Neuron (in vitro differentiated cells): ENCODE data around the gene CDH23.

Source experiments
- H2AFZ ChIP-seq: one replicate; pipeline ENCODE4 v1.6.1; 2013; ENCODE audit warnings: low read depth, mild to moderate bottlenecking, inconsistent platforms, low read length, moderate library complexity
- H3K27me3 ChIP-seq: one replicate; pipeline ENCODE4 v1.6.1; 2013; ENCODE audit warnings: low read length; ENCODE audit not compliant: insufficient read depth
- H3K36me3 ChIP-seq: one replicate; pipeline ENCODE4 v1.6.1; 2013; ENCODE audit warnings: low read length; ENCODE audit not compliant: insufficient read depth
- H3K4me1 ChIP-seq: one replicate; pipeline ENCODE4 v1.6.1; 2013; ENCODE audit warnings: low read length; ENCODE audit not compliant: insufficient read depth
- H3K4me3 ChIP-seq: 2 replicates; pipeline ENCODE4 v1.5.1; 2013; ENCODE audit warnings: mild to moderate bottlenecking, low read length, moderate library complexity
- H3K9me3 ChIP-seq: one replicate; pipeline ENCODE4 v1.6.1; 2013; ENCODE audit warnings: low read length

The CDH23 gene

DNA sequence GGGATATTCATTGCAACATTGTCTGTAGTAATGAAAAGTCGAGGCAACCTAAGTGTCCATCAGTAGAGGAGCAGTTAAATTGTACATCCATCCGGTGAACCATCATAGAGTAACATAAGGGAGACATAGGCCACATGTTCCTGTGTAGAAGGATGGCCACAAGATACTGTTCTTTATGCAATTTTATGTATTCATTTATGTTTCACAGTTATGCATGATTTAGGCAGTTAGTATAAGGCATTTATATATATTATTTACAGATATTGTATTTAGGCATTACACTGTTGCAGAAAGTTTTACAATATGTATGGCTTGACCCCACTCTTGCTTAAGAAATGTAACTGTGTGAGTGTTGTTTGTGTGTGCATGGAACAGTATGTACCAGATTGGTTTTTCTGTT is 36.0 kb upstream of the CDH23 start:
- Histone ChIP-seq H3K9me3 (peaks cover 2% of the 10 kb centered on the region), H2AFZ (no peak overlapping the region), H3K36me3 (no peaks in the 10 kb centered on the region), H3K4me1 (no peaks in the 10 kb centered on the region), H3K4me3 (no peak overlapping the region), H3K27me3 (no peaks in the 10 kb centered on the region)

- H2AFZ ChIP-seq, result no peak overlapping the region
- no peaks in the 10 kb centered on the region for H3K4me1 ChIP-seq
- H3K9me3 ChIP-seq, result peaks cover 2% of the 10 kb centered on the region
- no peaks in the 10 kb centered on the region for H3K27me3 ChIP-seq
- no peaks in the 10 kb centered on the region for H3K36me3 ChIP-seq
- no peak overlapping the region for H3K4me3 ChIP-seq
These were observed 35.1 kb upstream of the CDH23 start for GRCh38 chr10:71361581-71361980.

DNA sequence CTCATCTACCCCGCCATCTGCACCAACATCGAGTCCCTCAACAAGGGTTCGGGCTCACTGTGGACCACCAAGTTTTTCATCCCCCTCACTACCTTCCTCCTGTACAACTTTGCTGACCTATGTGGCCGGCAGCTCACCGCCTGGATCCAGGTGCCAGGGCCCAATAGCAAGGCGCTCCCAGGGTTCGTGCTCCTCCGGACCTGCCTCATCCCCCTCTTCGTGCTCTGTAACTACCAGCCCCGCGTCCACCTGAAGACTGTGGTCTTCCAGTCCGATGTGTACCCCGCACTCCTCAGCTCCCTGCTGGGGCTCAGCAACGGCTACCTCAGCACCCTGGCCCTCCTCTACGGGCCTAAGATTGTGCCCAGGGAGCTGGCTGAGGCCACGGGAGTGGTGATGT is 34.6 kb upstream of the CDH23 start:
- Histone ChIP-seq H2AFZ (no peak overlapping the region), H3K27me3 (no peaks in the 10 kb centered on the region), H3K9me3 (peaks cover 2% of the 10 kb centered on the region), H3K4me1 (no peaks in the 10 kb centered on the region), H3K36me3 (no peaks in the 10 kb centered on the region), H3K4me3 (no peak overlapping the region)

- Histone ChIP-seq H3K4me1 (no peaks in the 10 kb centered on the region), H3K36me3 (no peaks in the 10 kb centered on the region), H2AFZ (no peak overlapping the region), H3K4me3 (no peak overlapping the region), H3K27me3 (no peaks in the 10 kb centered on the region), H3K9me3 (peaks cover 2% of the 10 kb centered on the region)
These were observed 32.8 kb upstream of the CDH23 start for GRCh38 chr10:71363936-71364335.

DNA sequence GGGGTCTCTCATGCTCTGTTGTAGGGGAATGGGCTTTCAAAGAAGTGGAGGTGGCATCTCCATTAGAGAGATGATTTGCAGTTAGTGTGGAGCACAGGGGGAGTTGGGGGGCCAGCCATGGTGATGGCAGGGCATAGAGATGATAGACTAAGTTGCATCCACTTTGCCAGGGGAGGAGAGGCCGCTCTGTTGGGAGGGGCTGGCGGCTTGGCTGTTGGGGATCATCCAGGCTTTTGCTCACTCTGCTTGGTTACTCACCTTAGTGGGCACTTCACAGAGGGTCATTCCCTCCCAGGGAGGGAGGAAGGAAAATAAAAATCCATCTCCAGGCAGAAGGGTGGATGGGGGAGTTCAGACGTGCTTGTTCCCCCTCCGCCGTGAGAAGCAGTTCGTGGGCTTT is 31.4 kb upstream of the CDH23 start:
- Histone ChIP-seq H2AFZ (no peak overlapping the region), H3K27me3 (no peaks in the 10 kb centered on the region), H3K4me3 (no peak overlapping the region), H3K9me3 (no peaks in the 10 kb centered on the region), H3K4me1 (no peaks in the 10 kb centered on the region), H3K36me3 (no peaks in the 10 kb centered on the region)

- Histone ChIP-seq H2AFZ (no peak overlapping the region), H3K27me3 (no peaks in the 10 kb centered on the region), H3K9me3 (no peaks in the 10 kb centered on the region), H3K4me3 (no peak overlapping the region), H3K4me1 (no peaks in the 10 kb centered on the region), H3K36me3 (no peaks in the 10 kb centered on the region)
These were observed 30.0 kb upstream of the CDH23 start for GRCh38 chr10:71366690-71367089.

DNA sequence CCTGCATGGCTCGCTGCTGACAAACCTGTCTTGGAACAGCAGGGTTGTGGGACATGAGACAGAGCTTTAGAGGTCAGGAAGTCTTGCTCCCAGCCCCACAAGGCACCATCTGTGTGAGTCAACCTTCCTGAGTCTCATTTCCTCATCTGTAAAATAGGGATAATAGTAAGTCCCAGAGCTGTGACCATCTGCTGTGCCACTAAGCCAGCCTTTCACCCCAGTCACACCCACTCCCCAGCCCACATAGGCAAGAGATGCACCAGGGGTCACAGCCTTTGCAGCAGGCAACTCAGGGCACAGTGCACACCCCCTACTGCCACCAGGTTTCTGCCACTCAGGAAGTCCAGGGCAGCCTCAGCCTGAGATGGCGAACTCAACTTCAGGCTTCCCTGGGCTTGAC is 29.4 kb upstream of the CDH23 start:
- no peak overlapping the region for H3K4me3 ChIP-seq
- no peaks in the 10 kb centered on the region for H3K36me3 ChIP-seq
- peaks cover 2% of the 10 kb centered on the region for H3K4me1 ChIP-seq
- H3K9me3 ChIP-seq, result no peaks in the 10 kb centered on the region
- H3K27me3 ChIP-seq, result no peaks in the 10 kb centered on the region
- no peak overlapping the region for H2AFZ ChIP-seq

- no peaks in the 10 kb centered on the region for H3K27me3 ChIP-seq
- H3K4me3 ChIP-seq, result no peak overlapping the region
- no peaks in the 10 kb centered on the region for H3K9me3 ChIP-seq
- peaks cover 11% of the 10 kb centered on the region for H3K4me1 ChIP-seq
- no peaks in the 10 kb centered on the region for H3K36me3 ChIP-seq
- no peak overlapping the region for H2AFZ ChIP-seq
These were observed 28.5 kb upstream of the CDH23 start for GRCh38 chr10:71368176-71368575.

GRCh38 chr10:71368643-71369042 is 28.1 kb upstream of the CDH23 start:
- H3K4me3 ChIP-seq, result no peak overlapping the region
- no peaks in the 10 kb centered on the region for H3K9me3 ChIP-seq
- peaks cover 2% of the 10 kb centered on the region for H3K27me3 ChIP-seq
- H3K36me3 ChIP-seq, result no peaks in the 10 kb centered on the region
- H2AFZ ChIP-seq, result no peak overlapping the region
- peaks cover 15% of the 10 kb centered on the region for H3K4me1 ChIP-seq

DNA sequence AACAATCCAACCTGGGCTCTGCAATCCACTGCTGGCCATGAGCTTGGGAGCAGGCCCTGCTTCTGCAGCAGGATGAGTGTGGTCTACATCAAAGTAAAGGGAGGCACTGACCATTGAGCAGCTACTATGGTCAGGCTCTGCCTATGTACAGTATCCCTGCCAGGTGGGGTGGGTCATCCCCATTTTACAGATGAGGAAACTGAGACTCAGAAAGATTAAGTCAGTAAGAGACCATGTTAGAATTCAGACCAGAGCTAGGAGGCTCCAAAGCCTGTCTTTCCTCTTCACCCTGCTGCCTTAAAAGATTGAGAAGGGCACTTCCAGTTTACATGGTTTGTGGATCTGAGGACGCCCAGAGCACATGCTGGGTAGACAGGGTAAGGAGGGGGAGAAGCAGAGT is 27.1 kb upstream of the CDH23 start:
- Histone ChIP-seq H2AFZ (no peak overlapping the region), H3K9me3 (no peaks in the 10 kb centered on the region), H3K4me1 (peaks cover 15% of the 10 kb centered on the region), H3K4me3 (no peak overlapping the region), H3K27me3 (peaks cover 4% of the 10 kb centered on the region), H3K36me3 (no peaks in the 10 kb centered on the region)

DNA sequence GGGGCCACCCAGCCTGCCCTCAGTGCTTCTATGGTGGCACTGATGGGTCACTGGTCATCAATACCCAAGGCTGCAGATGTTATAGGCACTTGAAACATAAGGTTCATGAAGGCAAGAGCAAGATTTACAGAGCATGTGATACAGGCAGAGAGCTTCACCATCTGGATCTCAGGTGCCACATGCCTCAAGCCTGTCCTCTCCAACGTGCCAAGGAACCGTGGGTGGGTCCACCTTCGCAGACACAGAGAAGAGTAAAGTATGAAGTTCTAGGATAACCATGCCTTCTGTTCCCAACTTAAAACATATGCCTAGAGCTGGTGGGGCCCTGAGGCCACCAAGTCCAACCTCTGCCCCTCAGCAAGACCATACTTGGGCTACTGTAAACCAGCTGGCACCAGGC is 26.7 kb upstream of the CDH23 start:
- no peak overlapping the region for H2AFZ ChIP-seq
- peaks cover 15% of the 10 kb centered on the region for H3K4me1 ChIP-seq
- no peaks in the 10 kb centered on the region for H3K9me3 ChIP-seq
- H3K4me3 ChIP-seq, result no peak overlapping the region
- peaks cover 8% of the 10 kb centered on the region for H3K27me3 ChIP-seq
- no peaks in the 10 kb centered on the region for H3K36me3 ChIP-seq

DNA sequence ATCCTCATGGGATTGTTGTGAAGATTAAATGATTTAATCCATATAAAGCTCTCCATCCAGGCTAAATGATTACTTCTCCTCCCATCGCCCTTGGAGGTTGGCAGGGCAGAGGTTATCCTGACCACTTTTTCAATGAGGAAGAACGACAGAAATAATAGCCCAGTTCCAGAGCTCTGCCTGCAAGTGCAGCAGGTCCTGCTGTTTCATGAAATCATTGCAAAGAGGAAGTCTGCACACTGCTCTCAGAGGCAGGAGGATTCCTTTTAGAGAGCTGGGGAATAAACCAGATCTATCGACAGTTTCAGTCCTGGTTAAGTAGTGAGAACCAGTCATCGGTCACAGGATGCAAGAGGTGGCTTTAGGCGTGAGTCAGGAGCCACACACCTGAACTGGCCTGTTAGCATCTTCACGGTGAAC is 25.0 kb upstream of the CDH23 start:
- H3K27me3 ChIP-seq, result peaks cover 10% of the 10 kb centered on the region
- H3K9me3 ChIP-seq, result no peaks in the 10 kb centered on the region
- no peaks in the 10 kb centered on the region for H3K36me3 ChIP-seq
- H2AFZ ChIP-seq, result no peak overlapping the region
- H3K4me1 ChIP-seq, result peaks cover 15% of the 10 kb centered on the region
- no peak overlapping the region for H3K4me3 ChIP-seq

- no peaks in the 10 kb centered on the region for H3K9me3 ChIP-seq
- no peak overlapping the region for H3K4me3 ChIP-seq
- no peak overlapping the region for H2AFZ ChIP-seq
- H3K4me1 ChIP-seq, result peaks cover 19% of the 10 kb centered on the region
- peaks cover 13% of the 10 kb centered on the region for H3K27me3 ChIP-seq
- no peaks in the 10 kb centered on the region for H3K36me3 ChIP-seq
These were observed 23.7 kb upstream of the CDH23 start for GRCh38 chr10:71372882-71373495.

GRCh38 chr10:71374481-71375233 is 22.1 kb upstream of the CDH23 start:
- no peaks in the 10 kb centered on the region for H3K36me3 ChIP-seq
- peaks cover 27% of the 10 kb centered on the region for H3K27me3 ChIP-seq
- no peak overlapping the region for H2AFZ ChIP-seq
- no peak overlapping the region for H3K4me3 ChIP-seq
- no peaks in the 10 kb centered on the region for H3K9me3 ChIP-seq
- peaks cover 19% of the 10 kb centered on the region for H3K4me1 ChIP-seq
